ENCODE data around the gene MGRN1.

- no peak for TF ChIP-seq CTCF (IDR thresholded peaks at IDR 0.05; ENCODE audit: borderline replicate concordance, extremely low read depth, low read length, poor library complexity, severe bottlenecking)
- TF ChIP-seq EZH2 (IDR thresholded peaks at IDR 0.05; ENCODE audit: borderline replicate concordance, low read depth, low read length, severe bottlenecking) = no peak
These were observed 48.6 kb upstream of the MGRN1 start for GRCh38 chr16:4576008-4576407.
